HEK293 (cell line): ENCODE results near the gene HMG20A.

Experiments used
- CTCF ChIA-PET: fragments of 350-600 bp; formaldehyde crosslinking; extraction: SDS; loops from one replicate; lab custom pipeline; 2021; ENCODE audit warnings: antibody characterized with exemption; lab: Yijun Ruan, JAX
- POLR2A ChIA-PET: fragments of 300-600 bp; formaldehyde crosslinking; extraction: SDS; loops from one replicate; lab custom pipeline; 2020; ENCODE audit warnings: antibody characterized with exemption, inconsistent platforms; lab: Yijun Ruan, JAX
- H3K27ac ChIP-seq: fragments of 200-500 bp; sonication (Bioruptor generic); 2 replicates; pipeline ENCODE4 v1.5.1; 2014; ENCODE audit warnings: low read depth, low read length, control low read depth, inconsistent platforms; ENCODE audit errors: extremely low read depth
- H3K36me3 ChIP-seq, 2 experiments: fragments of 200-500 bp in 1 of 2; sonication (Bioruptor generic) in 1 of 2; 1 replicate in 1 of 2; 2 replicates in 1 of 2; pipeline ENCODE4 v1.5.1; 2014 to 2017; ENCODE audit warnings: inconsistent platforms in 2 of 2, low read length in 2 of 2; ENCODE audit not compliant: control insufficient read depth in 2 of 2, insufficient read depth in 1 of 2
- H3K4me1 ChIP-seq: fragments of 200-500 bp; sonication (Bioruptor generic); 2 replicates; pipeline ENCODE4 v1.5.1; 2014; ENCODE audit warnings: mild to moderate bottlenecking, low read length, inconsistent platforms; ENCODE audit not compliant: control insufficient read depth, insufficient read depth
- H3K4me3 ChIP-seq: 2 replicates; pipeline ENCODE4 v1.5.1; 2011; ENCODE audit warnings: low read depth, mild to moderate bottlenecking, control low read depth, low read length, moderate library complexity
- H3K9me3 ChIP-seq: fragments of 200-500 bp; sonication (Bioruptor generic); 2 replicates; pipeline ENCODE4 v1.5.1; 2014; ENCODE audit warnings: low read depth, low read length, inconsistent platforms; ENCODE audit not compliant: control insufficient read depth, insufficient read depth
- MYNN ChIP-seq: fragments of 450-650 bp; formaldehyde crosslinking; IDR thresholded peaks from 2 replicates; pipeline ENCODE4 v1.5.1; 2016; ENCODE audit warnings: missing biosample characterization, missing genetic modification characterization, borderline replicate concordance
- RBAK ChIP-seq: fragments of 450-650 bp; formaldehyde crosslinking; IDR thresholded peaks from 2 replicates; pipeline ENCODE4 v1.5.1; 2016; ENCODE audit warnings: missing biosample characterization, missing genetic modification characterization
- SALL2 ChIP-seq: fragments of 450-650 bp; formaldehyde crosslinking; IDR thresholded peaks from 2 replicates; pipeline ENCODE4 v1.5.0; 2017; ENCODE audit warnings: missing biosample characterization, mild to moderate bottlenecking, missing genetic modification characterization, borderline replicate concordance
- SP3 ChIP-seq: fragments of 450-650 bp; formaldehyde crosslinking; IDR thresholded peaks from 2 replicates; pipeline ENCODE4 v1.5.1; 2016; ENCODE audit warnings: missing biosample characterization, missing genetic modification characterization
- WT1 ChIP-seq: fragments of 450-650 bp; formaldehyde crosslinking; IDR thresholded peaks from 2 replicates; pipeline ENCODE4 v1.5.1; 2016; ENCODE audit warnings: missing biosample characterization, missing genetic modification characterization
- ZBTB20 ChIP-seq: fragments of 450-650 bp; formaldehyde crosslinking; IDR thresholded peaks from 2 replicates; pipeline ENCODE4 v1.5.1; 2016; ENCODE audit warnings: missing biosample characterization, missing genetic modification characterization
- ZNF121 ChIP-seq: fragments of 450-650 bp; formaldehyde crosslinking; IDR thresholded peaks from 2 replicates; pipeline ENCODE4 v1.5.1; 2016; ENCODE audit warnings: missing biosample characterization, missing genetic modification characterization
- ZNF132 ChIP-seq: fragments of 450-650 bp; formaldehyde crosslinking; IDR thresholded peaks from 2 replicates; pipeline ENCODE4 v1.5.1; 2017; ENCODE audit warnings: missing biosample characterization, missing genetic modification characterization, borderline replicate concordance
- ZNF19 ChIP-seq: fragments of 450-650 bp; formaldehyde crosslinking; IDR thresholded peaks from 2 replicates; pipeline ENCODE4; 2016; ENCODE audit warnings: missing biosample characterization, missing genetic modification characterization, low read depth
- ZNF211 ChIP-seq: fragments of 450-650 bp; formaldehyde crosslinking; IDR thresholded peaks from 2 replicates; pipeline ENCODE4 v1.5.1; 2016; ENCODE audit warnings: low read depth, missing biosample characterization, missing genetic modification characterization
- ZNF214 ChIP-seq: fragments of 450-650 bp; formaldehyde crosslinking; IDR thresholded peaks from 2 replicates; pipeline ENCODE4 v1.5.1; 2017; ENCODE audit warnings: missing biosample characterization, mild to moderate bottlenecking, missing genetic modification characterization, borderline replicate concordance
- ZNF223 ChIP-seq: fragments of 450-650 bp; formaldehyde crosslinking; IDR thresholded peaks from 2 replicates; pipeline ENCODE4 v1.5.1; 2016; ENCODE audit warnings: missing biosample characterization, missing genetic modification characterization
- ZNF311 ChIP-seq: fragments of 450-650 bp; formaldehyde crosslinking; IDR thresholded peaks from 2 replicates; pipeline ENCODE4 v1.5.1; 2017; ENCODE audit warnings: missing biosample characterization, missing genetic modification characterization, borderline replicate concordance
- ZNF416 ChIP-seq: fragments of 450-650 bp; formaldehyde crosslinking; IDR thresholded peaks from 2 replicates; pipeline ENCODE4 v1.5.1; 2016; ENCODE audit warnings: missing biosample characterization, missing genetic modification characterization
- ZNF501 ChIP-seq: fragments of 450-650 bp; formaldehyde crosslinking; IDR thresholded peaks from 2 replicates; pipeline ENCODE4 v1.5.1; 2016; ENCODE audit warnings: missing biosample characterization, missing genetic modification characterization
- ZNF510 ChIP-seq: fragments of 450-650 bp; formaldehyde crosslinking; IDR thresholded peaks from 2 replicates; pipeline ENCODE4 v1.5.1; 2018; ENCODE audit warnings: mild to moderate bottlenecking, missing genetic modification characterization, missing biosample characterization; ENCODE audit not compliant: insufficient replicate concordance
- ZNF548 ChIP-seq: fragments of 450-650 bp; formaldehyde crosslinking; IDR thresholded peaks from 2 replicates; pipeline ENCODE4 v1.5.1; 2016; ENCODE audit warnings: missing biosample characterization, missing genetic modification characterization
- ZNF623 ChIP-seq: fragments of 450-650 bp; formaldehyde crosslinking; IDR thresholded peaks from 2 replicates; pipeline ENCODE4 v1.5.1; 2016; ENCODE audit warnings: missing biosample characterization, missing genetic modification characterization
- ZNF629 ChIP-seq: fragments of 450-650 bp; formaldehyde crosslinking; IDR thresholded peaks from 2 replicates; pipeline ENCODE4 v1.5.1; 2017; ENCODE audit warnings: missing biosample characterization, missing genetic modification characterization
- TF ChIP-seq, protein P1 (sequence below): fragments of 450-650 bp; formaldehyde crosslinking; IDR thresholded peaks from 2 replicates; pipeline ENCODE4 v1.5.1; 2016; ENCODE audit warnings: missing biosample characterization, missing genetic modification characterization
- TF ChIP-seq, protein P2 (sequence below): fragments of 450-650 bp; formaldehyde crosslinking; IDR thresholded peaks from 2 replicates; pipeline ENCODE4 v1.5.1; 2016; ENCODE audit warnings: missing biosample characterization, missing genetic modification characterization
- TF ChIP-seq, protein P3 (sequence below): fragments of 450-650 bp; formaldehyde crosslinking; IDR thresholded peaks from 2 replicates; pipeline ENCODE4 v1.5.1; 2017; ENCODE audit warnings: missing biosample characterization, mild to moderate bottlenecking, missing genetic modification characterization, moderate library complexity
- TF ChIP-seq, protein P4 (sequence below): fragments of 450-650 bp; formaldehyde crosslinking; IDR thresholded peaks from 2 replicates; pipeline ENCODE4 v1.5.1; 2016; ENCODE audit warnings: missing biosample characterization, missing genetic modification characterization
- TF ChIP-seq, protein P5 (sequence below): fragments of 450-650 bp; formaldehyde crosslinking; IDR thresholded peaks from 2 replicates; pipeline ENCODE4 v1.5.1; 2016; ENCODE audit warnings: missing biosample characterization, missing genetic modification characterization

The HMG20A gene

DNA sequence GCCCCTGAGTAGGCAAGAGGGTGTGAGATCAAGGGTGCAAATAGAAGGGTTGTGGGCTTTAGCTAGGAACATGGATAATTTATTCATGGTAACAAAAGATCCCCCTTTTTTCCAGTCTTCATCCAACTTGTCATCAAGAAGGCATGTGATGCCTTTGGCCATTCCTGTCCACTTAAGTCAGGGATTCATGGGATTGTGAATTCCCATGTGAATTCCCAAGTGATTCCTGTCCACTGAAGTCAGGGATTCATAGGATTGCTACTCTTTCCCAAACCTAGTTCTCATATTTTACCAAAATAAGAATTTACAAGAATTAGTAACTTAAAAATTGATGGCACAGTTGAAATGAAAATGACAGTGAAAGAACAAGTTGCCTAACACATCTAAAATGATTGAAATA is 40.8 kb downstream of the HMG20A start:
- Histone ChIP-seq H3K27ac (no peak overlapping the region), H3K4me3 (no peak overlapping the region), H3K4me1 (peaks cover 8% of the 10 kb centered on the region; the same call in 1 of the 2 replicates), H3K36me3 (peaks cover 54 to 55% of the 10 kb centered on the region in 2 experiments), H3K9me3 (no peaks in the 10 kb centered on the region)
- ChIA-PET POLR2A (no interaction called here), CTCF (interaction anchor here (0.9 kb wide), 1 partner anchor 35 kb away, joined by 3 read pairs; no protein-coding TSS in a partner anchor)
- TF ChIP-seq ZNF121 (tag by site-specific recombination): no peak
- no peak for TF ChIP-seq ZNF211 (tag by site-specific recombination)
- no peak for TF ChIP-seq ZNF629
- TF ChIP-seq ZNF19: no peak
- TF ChIP-seq ZBTB20 (tag by site-specific recombination): 0 out of 2 replicates have a peak, but pooled peaks have one; percentile 23
- TF ChIP-seq WT1: no peak

DNA sequence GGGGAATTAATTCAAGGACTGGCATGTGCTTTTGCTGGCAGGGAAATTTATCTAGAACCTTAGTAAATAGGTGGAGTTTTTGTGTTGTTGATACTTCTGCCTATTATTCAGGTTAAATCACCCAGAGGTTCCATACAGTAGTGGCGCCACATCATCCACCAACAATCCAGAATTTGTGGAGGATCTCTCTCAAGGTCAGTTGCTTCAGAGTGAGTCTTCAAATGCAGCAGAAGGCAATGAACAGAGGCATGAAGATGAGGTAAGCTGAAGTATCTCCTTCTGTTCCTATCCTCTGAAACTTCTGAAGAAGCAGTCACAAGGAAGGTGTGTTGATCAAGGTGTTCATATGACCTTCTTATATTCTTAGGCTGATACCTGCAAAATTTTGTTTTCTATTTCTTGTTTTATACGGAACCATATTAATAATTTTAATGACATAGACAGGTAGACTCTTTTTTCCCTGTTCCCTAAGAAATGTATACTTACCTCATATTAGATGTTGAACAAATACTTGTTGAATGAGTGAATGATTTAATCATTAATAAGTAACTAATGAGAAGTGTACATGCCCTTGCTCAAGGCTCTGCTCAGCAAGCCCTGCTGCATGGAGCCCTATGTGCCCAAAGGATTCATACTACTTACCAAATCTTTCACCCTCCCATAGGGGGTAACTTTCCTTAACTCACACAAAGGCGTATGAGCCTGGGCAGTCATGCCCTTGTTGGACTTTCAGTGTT is 43.6 kb downstream of the HMG20A start:
- Histone ChIP-seq H3K4me3 (no peak overlapping the region), H3K4me1 (no peaks in the 10 kb centered on the region), H3K36me3 (peaks cover 66 to 67% of the 10 kb centered on the region in 2 experiments)
- TF ChIP-seq SP3 (tag by site-specific recombination): no peak
- TF ChIP-seq, protein P1, sequence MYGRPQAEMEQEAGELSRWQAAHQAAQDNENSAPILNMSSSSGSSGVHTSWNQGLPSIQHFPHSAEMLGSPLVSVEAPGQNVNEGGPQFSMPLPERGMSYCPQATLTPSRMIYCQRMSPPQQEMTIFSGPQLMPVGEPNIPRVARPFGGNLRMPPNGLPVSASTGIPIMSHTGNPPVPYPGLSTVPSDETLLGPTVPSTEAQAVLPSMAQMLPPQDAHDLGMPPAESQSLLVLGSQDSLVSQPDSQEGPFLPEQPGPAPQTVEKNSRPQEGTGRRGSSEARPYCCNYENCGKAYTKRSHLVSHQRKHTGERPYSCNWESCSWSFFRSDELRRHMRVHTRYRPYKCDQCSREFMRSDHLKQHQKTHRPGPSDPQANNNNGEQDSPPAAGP (tag by site-specific recombination): no peak
- TF ChIP-seq ZNF223 (tag by site-specific recombination): no peak
- TF ChIP-seq ZNF501 (tag by site-specific recombination): no peak
- no peak for TF ChIP-seq ZNF132
- TF ChIP-seq, all 188 proteins: peak for 0
- Histone ChIP-seq H3K27ac (no peak overlapping the region), H3K9me3 (no peaks in the 10 kb centered on the region)
- POLR2A ChIA-PET: no interaction called here
- CTCF ChIA-PET: no interaction called here

DNA sequence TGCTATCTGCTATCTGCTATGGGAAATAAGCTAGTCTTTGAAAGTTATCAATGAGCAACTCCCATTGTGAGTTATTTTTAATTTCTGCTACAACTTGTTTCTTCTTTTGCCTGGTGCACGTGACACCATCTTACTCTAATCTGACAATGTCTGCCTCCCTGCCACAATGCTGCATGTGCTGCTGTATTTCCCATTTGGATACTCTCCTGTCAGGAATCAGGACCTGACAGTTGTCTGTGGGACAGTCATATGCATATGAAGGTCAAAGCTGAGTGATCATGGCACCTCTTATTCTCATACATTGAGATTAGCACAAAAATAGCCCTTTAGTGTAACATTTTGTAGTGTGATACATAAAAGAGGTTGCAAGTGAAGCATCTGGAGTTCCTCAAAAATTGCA is 45.8 kb downstream of the HMG20A start:
- POLR2A ChIA-PET: no interaction called here
- peaks cover 63 to 65% of the 10 kb centered on the region in 2 experiments for H3K36me3 ChIP-seq
- TF ChIP-seq, protein P2, sequence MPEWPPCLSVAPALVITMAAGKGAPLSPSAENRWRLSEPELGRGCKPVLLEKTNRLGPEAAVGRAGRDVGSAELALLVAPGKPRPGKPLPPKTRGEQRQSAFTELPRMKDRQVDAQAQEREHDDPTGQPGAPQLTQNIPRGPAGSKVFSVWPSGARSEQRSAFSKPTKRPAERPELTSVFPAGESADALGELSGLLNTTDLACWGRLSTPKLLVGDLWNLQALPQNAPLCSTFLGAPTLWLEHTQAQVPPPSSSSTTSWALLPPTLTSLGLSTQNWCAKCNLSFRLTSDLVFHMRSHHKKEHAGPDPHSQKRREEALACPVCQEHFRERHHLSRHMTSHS (tag by site-specific recombination): no peak
- TF ChIP-seq RBAK (tag by site-specific recombination): no peak
- TF ChIP-seq MYNN (tag by site-specific recombination): no peak
- TF ChIP-seq SALL2: no peak
- no peak for TF ChIP-seq ZNF510 (tag by site-specific recombination)
- no peak for TF ChIP-seq ZNF214 (tag by site-specific recombination)
- no peak for TF ChIP-seq ZNF623 (tag by site-specific recombination)
- no peak for TF ChIP-seq ZNF311
- TF ChIP-seq, protein P3, sequence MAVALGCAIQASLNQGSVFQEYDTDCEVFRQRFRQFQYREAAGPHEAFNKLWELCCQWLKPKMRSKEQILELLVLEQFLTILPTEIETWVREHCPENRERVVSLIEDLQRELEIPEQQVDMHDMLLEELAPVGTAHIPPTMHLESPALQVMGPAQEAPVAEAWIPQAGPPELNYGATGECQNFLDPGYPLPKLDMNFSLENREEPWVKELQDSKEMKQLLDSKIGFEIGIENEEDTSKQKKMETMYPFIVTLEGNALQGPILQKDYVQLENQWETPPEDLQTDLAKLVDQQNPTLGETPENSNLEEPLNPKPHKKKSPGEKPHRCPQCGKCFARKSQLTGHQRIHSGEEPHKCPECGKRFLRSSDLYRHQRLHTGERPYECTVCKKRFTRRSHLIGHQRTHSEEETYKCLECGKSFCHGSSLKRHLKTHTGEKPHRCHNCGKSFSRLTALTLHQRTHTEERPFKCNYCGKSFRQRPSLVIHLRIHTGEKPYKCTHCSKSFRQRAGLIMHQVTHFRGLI: no peak
- TF ChIP-seq, protein P4, sequence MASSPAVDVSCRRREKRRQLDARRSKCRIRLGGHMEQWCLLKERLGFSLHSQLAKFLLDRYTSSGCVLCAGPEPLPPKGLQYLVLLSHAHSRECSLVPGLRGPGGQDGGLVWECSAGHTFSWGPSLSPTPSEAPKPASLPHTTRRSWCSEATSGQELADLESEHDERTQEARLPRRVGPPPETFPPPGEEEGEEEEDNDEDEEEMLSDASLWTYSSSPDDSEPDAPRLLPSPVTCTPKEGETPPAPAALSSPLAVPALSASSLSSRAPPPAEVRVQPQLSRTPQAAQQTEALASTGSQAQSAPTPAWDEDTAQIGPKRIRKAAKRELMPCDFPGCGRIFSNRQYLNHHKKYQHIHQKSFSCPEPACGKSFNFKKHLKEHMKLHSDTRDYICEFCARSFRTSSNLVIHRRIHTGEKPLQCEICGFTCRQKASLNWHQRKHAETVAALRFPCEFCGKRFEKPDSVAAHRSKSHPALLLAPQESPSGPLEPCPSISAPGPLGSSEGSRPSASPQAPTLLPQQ (tag by site-specific recombination): no peak
- TF ChIP-seq, protein P5, sequence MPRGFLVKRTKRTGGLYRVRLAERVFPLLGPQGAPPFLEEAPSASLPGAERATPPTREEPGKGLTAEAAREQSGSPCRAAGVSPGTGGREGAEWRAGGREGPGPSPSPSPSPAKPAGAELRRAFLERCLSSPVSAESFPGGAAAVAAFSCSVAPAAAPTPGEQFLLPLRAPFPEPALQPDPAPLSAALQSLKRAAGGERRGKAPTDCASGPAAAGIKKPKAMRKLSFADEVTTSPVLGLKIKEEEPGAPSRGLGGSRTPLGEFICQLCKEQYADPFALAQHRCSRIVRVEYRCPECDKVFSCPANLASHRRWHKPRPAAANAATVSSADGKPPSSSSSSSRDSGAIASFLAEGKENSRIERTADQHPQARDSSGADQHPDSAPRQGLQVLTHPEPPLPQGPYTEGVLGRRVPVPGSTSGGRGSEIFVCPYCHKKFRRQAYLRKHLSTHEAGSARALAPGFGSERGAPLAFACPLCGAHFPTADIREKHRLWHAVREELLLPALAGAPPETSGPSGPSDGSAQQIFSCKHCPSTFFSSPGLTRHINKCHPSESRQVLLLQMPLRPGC (tag by site-specific recombination): no peak
- TF ChIP-seq ZNF416: no peak
- TF ChIP-seq ZNF629: no peak
- no peak for TF ChIP-seq ZNF548

More for the DNA sequence above, 45.8 kb downstream of the HMG20A start:
- H3K4me1 ChIP-seq: peaks cover 5% of the 10 kb centered on the region; the same call in 1 of the 2 replicates
- H3K27ac ChIP-seq: no peak overlapping the region
- no peaks in the 10 kb centered on the region for H3K9me3 ChIP-seq
- H3K4me3 ChIP-seq: no peak overlapping the region
- CTCF ChIA-PET: interaction anchor here (1.8 kb wide), 1 partner anchor 77 kb away, joined by 4 read pairs; no protein-coding TSS in a partner anchor
